ENCODE results near the gene CCDC170.

DNA sequence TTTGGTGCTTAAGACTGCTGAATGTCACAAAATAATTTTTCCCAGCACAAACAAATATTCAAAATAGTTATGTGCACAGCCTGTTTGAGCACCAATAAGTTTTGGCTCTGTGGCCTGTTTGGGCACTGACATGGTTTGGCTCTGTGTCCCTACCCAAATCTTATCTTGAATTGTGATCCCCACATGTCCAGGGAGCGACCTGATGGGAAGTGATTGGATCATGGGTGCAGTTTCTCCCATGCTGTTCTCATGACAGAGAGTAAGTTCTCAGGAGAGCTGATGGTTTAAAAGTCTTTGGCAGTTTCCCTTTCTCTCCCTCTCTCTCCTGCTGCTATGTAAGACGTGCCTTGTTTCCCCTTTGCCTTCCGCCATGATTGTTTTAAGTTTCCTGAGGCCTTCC lies 167.7 kb downstream of the CCDC170 start:
- TF ChIP-seq, protein P1, sequence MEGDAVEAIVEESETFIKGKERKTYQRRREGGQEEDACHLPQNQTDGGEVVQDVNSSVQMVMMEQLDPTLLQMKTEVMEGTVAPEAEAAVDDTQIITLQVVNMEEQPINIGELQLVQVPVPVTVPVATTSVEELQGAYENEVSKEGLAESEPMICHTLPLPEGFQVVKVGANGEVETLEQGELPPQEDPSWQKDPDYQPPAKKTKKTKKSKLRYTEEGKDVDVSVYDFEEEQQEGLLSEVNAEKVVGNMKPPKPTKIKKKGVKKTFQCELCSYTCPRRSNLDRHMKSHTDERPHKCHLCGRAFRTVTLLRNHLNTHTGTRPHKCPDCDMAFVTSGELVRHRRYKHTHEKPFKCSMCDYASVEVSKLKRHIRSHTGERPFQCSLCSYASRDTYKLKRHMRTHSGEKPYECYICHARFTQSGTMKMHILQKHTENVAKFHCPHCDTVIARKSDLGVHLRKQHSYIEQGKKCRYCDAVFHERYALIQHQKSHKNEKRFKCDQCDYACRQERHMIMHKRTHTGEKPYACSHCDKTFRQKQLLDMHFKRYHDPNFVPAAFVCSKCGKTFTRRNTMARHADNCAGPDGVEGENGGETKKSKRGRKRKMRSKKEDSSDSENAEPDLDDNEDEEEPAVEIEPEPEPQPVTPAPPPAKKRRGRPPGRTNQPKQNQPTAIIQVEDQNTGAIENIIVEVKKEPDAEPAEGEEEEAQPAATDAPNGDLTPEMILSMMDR (IDR thresholded peaks at IDR 0.05; ENCODE audit: low read length): no peak
- TF ChIP-seq EZH2 (optimal IDR thresholded peaks at IDR 0.05; ENCODE audit: low read depth, low read length): no peak

All from MM.1S (cell line).